Islet of Langerhans (tissue), 1 donor: ENCODE measurements around the gene DBP.

Experiments used
- FAIRE-seq: peaks from one replicate; lab custom pipeline; 2011; peaks lifted over from hg19 to GRCh38; lab: Jason Lieb, UNC

Gene DBP

DNA sequence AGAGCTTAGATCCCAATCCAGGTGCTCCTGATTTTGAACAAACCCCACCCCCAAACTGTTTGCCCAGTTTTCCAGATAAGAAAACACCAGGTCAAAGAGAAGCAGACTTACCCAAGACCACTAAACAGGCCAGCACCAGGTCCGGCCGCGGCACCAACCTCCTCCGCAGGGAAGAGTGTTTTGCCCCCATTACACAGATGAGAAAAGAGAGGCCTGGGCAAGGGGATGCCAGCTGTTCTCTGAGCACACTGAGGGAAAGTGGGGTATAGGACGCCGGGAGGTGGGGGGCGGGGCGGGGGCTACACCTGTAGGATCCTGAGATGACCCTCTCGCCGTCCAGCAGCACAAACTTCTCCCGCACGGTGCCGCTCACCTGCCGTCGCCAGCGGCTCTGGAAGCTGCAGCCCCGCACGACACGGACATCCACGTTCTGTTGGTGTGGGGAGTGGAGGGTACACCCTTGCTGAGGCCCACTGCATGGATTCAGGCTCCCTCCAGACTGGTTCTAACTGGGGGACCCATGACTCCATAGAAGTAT is 27.5 kb downstream of the DBP start:
- no peak for FAIRE-seq

DNA sequence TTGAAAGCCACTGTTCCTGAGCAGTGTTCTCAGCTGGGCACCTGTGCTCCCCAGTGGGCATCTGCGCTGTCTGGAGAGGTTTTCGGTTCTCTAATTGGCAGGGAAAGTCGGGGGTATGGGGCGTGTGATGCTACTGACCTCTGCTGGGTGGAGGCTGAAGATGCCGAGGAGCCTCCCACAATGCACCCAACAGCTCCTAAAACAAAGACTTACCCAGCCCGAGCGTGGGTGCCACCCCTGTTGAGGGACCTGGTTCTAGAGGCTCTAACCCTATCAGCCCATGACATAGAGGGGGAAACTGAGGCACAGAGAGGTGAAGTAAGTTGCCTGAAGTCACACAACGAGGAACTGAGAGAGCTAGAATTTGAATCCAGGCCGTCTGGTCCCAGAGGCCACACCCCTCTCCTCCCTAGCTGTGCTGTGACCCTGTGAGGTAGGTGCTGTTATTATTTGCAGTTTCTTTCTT is 28.3 kb downstream of the DBP start:
- no peak for FAIRE-seq

DNA sequence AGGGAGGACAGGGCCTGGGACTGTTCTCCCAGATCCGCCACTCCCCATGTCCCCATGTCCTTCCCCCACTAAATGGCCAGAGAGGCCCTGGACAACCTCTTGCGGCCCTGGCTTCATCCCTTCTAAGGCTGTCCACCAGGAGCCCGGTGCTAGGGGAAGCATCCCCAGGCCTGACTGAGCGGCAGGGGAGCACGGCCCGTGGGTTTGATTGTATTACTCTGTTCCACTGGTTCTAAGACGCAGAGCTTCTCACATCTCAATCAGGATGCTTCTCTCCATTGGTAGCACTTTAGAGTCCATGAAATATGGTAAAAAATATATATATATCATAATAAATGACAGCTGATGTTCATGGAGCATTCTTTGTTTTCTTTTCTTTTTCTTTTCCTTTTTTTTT is 29.8 kb downstream of the DBP start:
- no peak for FAIRE-seq

DNA sequence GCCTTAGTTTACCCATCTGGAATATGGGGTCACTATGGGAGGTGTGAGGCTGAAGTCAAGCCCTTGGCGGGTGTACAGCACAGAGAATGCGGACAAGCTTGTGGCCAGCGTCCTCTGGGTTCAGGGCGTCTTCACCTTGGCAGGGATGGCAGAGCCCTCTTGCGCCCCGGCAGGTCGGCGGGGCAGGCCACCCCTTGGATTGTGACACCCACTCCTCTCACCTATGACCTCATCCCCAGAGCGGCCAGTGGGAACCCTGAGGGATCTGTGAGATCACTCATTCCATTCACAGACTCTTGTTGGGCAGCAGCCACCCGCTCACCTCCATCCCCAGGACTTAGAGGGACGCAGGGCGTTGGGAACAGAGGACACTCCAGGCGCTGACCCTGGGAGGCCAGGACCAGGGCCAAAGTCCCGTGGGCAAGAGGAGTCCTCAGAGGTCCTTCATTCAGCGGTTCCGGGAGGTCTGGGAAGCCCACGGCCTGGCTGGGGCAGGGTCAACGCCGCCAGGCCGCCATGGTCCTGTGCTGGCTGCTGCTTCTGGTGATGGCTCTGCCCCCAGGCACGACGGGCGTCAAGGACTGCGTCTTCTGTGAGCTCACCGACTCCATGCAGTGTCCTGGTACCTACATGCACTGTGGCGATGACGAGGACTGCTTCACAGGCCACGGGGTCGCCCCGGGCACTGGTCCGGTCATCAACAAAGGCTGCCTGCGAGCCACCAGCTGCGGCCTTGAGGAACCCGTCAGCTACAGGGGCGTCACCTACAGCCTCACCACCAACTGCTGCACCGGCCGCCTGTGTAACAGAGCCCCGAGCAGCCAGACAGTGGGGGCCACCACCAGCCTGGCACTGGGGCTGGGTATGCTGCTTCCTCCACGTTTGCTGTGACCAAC is 30.5 kb downstream of the DBP start, which contains the start of gene SPACA4:
TSS of gene SPACA4 (plus strand) at position 280 of the 896 bp plus-strand sequence. CDS start at position 517, 237 bp downstream.
- no peak for FAIRE-seq

DNA sequence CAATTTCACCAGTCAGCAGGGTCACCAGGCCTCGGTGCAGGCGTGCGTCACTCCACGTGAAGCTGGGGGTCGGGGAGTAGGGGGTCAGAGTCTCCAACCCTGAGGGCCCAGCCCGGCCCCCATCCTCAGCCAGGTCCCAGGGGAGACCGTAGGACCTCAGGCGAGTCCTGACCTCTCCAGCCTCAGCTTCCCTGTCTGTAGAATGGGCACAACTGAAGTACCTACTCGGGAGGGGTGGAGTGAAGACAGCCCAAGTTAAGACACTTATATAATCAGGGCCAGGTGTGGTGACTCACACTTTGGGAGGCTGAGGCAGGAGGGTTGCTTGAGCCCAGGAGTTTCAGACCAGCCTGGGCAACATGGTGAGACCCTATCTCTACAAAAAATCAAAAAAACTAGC is 33.3 kb downstream of the DBP start:
- FAIRE-seq: no peak

DNA sequence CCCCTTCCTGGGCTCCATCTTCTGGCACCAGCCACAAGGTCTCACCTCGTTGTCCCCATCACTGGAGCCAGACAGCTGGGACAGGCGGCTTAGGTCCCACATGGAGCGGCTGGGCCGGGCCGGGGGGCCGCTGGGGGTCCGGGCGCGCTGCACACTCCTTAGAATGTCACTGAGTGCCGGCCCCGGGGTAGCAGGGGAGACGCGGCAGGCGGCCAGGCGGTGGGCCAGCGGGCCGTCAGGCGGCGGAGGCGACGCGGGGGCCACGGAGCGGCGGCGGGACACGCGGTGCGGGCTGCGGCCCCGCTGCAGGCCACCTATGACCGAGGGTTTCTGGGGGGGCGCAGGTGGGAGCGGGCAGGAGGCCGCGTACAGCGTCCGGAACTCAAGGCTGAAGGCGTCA is 33.7 kb downstream of the DBP start:
- no peak for FAIRE-seq

DNA sequence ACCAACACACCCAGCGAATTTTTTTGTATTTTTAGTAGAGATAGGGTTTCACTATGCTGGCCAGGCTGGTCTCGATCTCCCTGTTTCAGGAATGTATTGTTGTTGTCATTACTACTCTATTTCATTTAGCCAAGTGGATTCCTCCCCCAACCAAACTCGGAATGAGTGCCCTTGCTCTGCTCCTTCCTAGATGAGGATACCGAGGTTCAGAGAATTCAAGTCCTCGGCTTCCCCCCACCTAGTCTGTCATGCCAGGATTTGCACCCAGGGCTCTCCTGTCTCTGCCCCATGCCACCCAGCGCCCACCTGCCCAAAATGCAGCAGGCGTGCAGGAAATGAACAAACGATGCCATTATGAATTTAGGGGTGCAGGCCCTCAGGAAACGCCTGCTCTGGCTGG is 34.2 kb downstream of the DBP start:
- FAIRE-seq: no peak

DNA sequence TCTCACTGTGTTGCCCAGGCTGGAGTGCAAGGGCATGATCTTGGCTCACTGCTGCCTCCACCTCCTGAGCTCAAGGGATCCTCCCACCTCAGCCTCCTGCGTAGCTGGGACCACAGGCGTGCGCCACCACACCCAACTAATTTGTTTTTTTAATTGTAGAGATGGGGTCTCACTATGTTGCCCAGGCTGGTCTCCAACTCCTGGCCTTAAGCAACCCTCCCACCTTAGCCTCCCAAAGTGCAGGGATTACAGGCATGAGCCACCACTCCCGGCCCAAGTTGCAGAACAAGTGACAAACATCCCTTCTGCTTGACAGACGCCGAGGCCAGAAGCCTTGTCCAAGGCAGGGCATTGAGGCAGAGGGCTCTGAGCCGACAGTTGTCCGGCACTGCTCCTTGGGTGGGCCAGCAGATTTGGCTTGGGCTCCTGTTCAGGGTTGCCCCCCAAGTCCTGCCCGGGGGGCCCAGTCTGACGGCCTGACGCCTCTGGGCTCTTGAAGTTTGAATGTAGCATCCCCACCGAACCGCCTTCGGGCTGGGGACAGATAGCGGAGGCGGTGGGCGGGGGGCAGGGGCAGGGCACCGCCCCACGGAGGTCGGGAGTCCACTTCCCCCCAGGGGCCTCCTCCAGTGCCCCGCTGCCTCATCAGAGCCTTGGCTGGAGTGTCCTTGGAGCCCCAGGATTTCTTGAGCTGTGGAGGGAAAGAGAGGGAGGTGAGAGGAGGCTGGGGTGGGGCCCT is 36.3 kb downstream of the DBP start:
- no peak for FAIRE-seq

DNA sequence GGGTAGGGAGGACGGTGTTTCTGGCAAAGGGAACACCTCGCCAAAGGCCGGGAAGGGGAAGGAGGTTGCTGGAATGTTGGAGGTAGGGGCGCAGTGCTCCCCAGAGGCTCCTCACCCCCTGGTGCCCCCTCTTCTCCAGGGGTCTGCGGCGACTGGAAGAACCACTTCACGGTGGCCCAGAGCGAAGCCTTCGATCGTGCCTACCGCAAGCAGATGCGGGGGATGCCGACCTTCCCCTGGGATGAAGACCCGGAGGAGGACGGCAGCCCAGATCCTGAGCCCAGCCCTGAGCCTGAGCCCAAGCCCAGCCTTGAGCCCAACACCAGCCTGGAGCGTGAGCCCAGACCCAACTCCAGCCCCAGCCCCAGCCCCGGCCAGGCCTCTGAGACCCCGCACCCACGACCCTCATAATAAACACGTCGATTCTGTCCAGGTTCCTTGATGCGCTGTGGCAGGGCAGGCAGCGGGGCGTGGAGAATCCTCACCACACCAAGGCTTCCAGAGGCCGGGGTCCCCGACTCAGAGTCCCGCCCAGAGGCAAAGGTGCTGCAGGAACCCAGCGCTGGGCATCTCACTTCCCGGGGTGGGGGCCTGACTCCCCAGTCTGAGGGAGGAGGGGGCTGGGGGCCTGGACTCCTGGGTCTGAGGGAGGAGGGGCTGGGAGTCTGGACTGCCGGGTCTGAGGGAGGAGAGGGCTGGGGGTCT is 38.0 kb downstream of the DBP start:
- no peak for FAIRE-seq

DNA sequence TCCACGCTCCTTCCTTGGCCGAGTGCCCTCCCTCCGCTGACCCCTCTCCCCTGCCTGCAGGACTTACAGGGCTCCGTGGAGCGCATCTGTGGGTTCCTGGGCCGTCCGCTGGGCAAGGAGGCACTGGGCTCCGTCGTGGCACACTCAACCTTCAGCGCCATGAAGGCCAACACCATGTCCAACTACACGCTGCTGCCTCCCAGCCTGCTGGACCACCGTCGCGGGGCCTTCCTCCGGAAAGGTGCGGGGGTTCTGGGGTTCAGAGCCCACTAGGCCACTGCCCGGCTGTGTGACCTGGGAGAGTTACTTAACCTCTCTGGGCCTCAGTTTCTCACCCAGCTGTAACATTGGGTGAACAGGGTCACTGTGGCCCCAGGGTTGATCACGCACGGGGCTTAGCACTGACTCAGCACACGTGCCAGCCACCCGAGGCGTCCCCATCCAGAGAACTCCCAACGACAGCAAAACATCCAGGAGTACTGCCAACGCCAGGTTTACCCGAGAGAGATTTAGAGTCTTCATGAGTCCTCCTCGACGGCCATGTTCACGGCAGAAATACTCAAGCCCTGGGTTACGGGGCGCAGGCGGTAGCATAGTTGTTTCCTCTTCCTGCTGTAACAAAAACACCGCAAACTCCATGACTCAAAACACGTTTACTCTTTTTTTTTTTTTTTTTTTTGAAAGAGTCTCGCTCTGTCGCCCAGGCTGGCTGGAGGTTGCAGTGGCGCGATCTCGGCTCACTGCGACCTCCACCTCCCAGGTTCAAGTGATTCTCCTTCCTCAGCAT is 40.3 kb downstream of the DBP start:
- no peak for FAIRE-seq

DNA sequence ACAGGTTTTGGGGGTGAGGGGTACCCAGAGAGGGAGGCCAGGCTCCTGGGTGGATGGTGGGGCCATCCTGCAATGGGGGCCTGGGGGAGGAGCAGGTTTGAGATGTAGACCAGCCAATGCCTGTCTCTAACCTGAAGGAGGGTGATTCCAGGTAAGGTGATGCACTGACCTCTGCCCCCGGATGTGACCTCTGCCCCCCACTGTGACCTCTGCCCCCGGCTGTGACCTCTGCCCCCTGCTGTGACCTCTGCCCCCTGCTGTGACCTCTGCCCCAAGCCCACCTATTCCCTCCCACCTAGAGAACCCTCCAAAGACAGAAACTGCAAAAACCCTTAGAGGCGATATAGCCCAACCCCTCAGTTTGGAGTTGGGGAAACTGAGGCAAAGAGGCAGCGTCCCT is 40.9 kb downstream of the DBP start:
- no peak for FAIRE-seq

DNA sequence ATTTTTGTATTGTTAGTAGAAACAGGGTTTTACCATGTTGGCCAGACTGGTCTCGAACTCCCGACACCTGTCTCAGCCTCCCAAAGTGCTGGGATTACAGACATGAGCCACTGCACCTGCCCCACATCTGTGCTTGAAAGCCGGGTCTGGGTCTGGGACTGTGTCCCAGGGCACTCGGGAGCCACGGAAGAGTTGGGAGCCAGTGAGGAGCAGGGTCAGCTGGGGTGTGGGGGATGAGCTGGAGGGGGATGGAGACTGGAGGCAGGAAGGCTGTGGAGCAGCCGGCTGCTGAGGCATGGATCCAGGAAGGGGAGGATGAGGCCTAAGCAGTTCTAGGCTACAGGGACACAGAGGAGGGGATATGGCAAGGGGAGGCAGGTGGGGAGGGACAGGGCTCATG is 41.3 kb downstream of the DBP start:
- no peak for FAIRE-seq

DNA sequence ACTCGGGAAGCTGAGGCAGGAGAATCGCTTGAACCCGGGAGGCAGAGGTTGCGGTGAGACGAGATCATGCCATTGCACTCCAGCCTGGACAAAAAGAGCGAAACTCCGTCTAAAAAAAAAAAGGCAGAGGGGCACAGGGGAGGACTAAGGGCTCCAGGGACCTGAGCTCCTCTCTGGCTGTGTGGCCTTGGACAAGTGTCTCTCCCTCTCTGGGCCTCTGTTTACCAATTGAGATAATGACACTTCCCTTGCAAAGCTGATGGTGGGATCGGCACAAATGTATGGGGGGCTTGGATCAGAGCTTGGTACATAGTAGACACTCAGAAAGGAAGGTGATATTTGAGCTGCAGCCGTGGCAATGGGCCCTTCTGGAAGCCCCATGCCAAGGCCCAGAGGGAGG is 42.0 kb downstream of the DBP start:
- FAIRE-seq: no peak

DNA sequence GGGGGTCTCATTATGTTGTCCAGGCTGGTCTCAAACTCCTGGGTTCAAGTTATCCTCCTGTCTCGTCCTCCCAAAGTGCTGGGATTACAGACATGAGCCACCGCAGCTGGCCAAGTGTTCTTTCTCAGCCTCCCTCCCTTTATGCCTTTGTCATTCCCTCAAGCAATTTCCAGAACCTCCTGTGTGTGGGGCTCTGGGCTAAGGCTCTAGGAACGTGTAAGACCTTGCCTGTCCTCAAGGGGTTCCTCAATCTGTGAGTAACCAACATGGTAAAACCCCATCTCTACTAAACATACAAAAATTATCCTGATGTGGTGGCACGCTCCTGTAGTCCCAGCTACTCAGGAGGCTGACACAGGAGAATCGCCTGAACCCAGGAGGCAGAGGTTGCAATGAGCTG is 46.2 kb downstream of the DBP start:
- no peak for FAIRE-seq

DNA sequence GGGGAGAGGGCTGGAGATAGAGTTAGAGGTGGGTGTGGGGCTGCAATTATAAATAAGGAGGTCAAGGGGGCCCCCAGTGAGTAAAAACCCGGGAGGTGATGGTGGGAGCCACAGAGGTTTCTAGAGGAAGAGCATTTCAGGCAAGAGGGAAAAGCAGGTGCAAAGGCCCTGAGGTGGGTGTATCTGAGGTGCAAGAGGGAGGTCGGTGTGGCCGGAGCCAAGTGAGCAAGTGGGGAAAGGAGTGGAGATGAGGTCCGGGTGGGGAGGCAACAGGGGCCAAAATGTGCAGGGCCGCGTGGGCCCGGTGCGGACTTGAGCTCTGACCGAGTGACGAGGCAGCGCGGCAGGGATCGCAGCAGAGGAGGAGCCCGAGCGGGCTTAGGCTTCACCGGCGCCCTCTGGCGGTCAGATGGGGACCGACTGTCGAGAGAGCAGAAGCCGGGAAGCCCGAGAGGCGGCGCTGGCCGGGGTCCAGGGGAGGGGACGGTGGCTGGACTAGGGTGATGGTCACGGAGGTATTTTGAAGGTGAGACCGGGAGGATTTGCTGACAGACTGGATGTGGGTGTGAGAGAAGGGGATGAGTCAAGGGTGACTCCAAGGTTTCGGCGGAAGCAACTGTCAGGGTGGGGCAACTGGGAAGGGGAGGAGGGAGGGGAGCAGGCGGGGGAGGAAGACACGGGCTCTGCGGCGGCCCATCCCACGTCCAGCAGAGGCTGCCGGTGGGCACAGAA is 48.3 kb downstream of the DBP start:
- FAIRE-seq: no peak

DNA sequence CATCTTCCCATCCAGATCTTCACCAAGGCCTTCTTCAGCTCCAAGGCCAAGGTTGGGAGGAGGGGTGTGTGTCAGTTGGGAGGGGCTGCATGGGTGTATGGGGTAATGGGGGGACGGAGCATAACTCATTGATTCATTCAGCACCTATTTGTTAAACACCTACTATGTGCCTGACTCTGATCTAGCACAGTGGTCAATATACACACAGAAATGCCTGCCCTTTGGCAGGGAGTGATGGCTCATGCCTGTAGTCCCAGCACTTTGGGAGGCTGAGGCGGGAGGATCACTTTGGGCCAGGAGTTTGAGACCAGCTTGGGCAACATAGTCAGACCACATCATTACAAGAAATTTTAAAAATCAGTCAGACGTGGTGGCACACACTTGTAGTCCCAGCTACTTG is 49.8 kb downstream of the DBP start:
- FAIRE-seq: no peak

DNA sequence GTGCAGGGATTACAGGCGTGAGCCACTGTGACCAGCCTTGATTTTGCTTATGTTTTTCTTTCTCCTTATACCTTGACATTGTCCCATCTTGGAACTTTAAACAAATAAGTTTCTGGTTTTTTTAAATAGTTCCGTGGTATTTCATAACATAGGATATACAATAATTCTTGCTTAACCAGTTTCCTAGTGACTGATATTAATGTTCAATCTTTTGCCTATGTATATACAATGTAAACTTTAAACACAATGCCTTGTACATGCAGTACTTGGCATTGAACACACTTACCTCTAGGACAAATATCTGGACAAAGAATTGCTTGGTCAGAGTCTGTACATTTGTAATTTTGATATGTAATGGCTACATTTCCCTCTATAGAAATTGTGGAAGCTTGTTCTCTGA is 55.0 kb downstream of the DBP start:
- no peak for FAIRE-seq
